Mammary epithelial cell (primary cell): ENCODE results near the gene ZDHHC5.

Experiments
- CTCF ChIP-seq, 2 donors: IDR thresholded peaks in 1 of 2; conservative IDR thresholded peaks in 1 of 2; 2 replicates each; pipeline ENCODE4 v1.5.1; 2011 to 2012; ENCODE audit warnings: inconsistent platforms in 2 of 2, low read length in 2 of 2, mild to moderate bottlenecking in 2 of 2, control low read depth in 1 of 2, low read depth in 1 of 2; ENCODE audit not compliant: insufficient read depth in 1 of 2; ENCODE audit errors: extremely low read depth in 1 of 2
- EZH2 ChIP-seq: IDR thresholded peaks from 2 replicates; pipeline ENCODE4 v1.6.1; 2012; ENCODE audit warnings: low read length, inconsistent platforms, borderline replicate concordance

- TF ChIP-seq CTCF (conservative IDR thresholded peaks at IDR 0.05 in 1 of 2, IDR thresholded peaks at IDR 0.05 in 1 of 2; ENCODE audit: extremely low read depth in 1 of 2, insufficient read depth in 1 of 2, low read depth in 1 of 2, low read length in 2 of 2) (no peak), EZH2 (no peak)
These were observed 37.0 kb downstream of the ZDHHC5 start for GRCh38 chr11:57704932-57705331.
